NCI-H2227 (cell line): ENCODE data around the gene CNTNAP5.

Experiments
- DNase-seq: peaks from one replicate; lab custom pipeline; 2025; ENCODE audit not compliant: unreplicated experiment; lab: John Stamatoyannopoulos, UW

CNTNAP5 gene

GRCh38 chr2:124053796-124054195 lies 28.7 kb downstream of the CNTNAP5 start:
- no peak for DNase-seq

- DNase-seq: no peak
Measured at GRCh38 chr2:124063596-124063995, 38.5 kb downstream of the CNTNAP5 start.

GRCh38 chr2:124065636-124066035 lies 40.5 kb downstream of the CNTNAP5 start:
- no peak for DNase-seq

GRCh38 chr2:124066776-124067175 lies 41.7 kb downstream of the CNTNAP5 start:
- no peak for DNase-seq

- DNase-seq: no peak
Measured at GRCh38 chr2:124079045-124079444, 54.0 kb downstream of the CNTNAP5 start.

GRCh38 chr2:124080281-124081153 lies 55.4 kb downstream of the CNTNAP5 start:
- DNase-seq: no peak

GRCh38 chr2:124081154-124081716 lies 56.1 kb downstream of the CNTNAP5 start:
- no peak for DNase-seq

GRCh38 chr2:124088616-124089015 lies 63.5 kb downstream of the CNTNAP5 start:
- no peak for DNase-seq

DNA sequence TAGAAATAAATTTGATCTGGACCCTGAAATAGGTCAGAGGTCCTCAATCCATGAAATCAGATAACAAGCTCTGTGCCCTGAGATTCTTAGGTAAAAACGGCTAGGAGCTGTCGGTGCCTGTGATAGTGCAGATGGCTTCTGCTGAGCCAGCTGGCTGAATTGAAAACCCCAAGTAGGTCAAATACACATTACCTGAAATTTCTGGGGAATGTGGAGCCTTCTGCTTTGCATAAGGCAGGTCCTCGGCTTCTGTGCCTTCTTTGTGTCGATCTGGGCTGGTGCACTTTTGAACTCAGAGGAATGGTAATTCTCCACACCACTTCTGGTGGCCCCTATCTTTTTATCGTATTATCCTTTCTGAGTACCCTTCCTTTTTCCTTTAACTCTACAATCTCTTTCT lies 66.6 kb downstream of the CNTNAP5 start:
- DNase-seq: no peak

- no peak for DNase-seq
Measured at GRCh38 chr2:124092651-124093050, 67.6 kb downstream of the CNTNAP5 start.

DNA sequence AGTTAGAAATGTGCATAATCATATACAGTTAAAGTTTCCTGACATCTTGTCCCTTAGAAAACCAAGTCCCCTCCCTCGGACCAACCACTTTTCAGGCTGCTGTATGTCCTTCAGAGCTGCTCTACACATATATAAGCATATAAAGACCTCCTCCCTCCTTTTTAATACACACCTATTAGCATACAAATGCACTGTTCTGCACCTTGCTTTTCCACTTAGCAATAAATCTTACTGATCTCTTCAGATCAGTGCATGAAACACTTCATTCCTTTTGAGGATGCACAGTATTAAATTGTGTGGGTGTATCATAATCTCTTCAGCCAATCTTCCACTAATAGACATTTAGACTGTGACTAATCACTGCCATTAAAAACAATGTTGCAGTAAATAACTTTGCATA lies 79.8 kb downstream of the CNTNAP5 start:
- DNase-seq: no peak

DNA sequence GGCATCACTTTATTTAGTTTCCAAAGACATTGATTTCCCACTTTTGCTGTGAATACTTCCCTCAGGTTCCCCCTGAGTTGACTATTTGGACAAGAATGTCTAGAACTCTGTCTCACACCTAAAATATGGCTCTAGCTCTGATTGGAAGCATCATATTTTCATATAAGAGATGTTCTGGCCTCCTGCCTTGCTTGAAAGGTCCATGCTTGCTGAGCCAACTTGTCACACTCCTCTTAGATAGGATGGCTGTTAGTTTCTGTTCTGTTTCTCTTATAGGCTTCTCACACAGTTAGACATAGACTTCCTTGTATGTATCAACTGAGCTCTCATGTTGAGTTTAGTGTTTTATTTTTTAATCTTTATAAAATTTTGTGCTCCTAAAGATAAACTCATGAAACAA lies 87.1 kb downstream of the CNTNAP5 start:
- no peak for DNase-seq

- no peak for DNase-seq
Measured at GRCh38 chr2:124112966-124113365, 87.9 kb downstream of the CNTNAP5 start.

- no peak for DNase-seq
Measured at GRCh38 chr2:124120246-124120645, 95.2 kb downstream of the CNTNAP5 start.

DNA sequence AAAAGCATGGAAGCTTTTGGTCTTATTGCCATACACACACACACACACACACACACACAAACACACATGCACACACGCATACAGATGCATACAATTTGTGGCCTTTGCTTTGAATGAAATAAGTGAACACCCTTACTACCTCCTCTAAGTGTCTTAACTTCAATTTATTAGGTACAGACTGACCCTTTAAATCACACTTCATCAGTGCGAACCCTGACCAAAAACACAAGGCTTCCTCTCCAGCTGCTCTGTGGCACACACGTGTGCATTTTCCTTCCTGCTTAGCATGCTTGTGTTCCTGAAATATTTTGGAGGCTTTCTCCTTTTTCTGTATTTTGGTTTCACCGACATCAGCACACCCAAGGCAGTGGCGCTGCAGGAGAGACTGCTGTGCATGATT lies 96.0 kb downstream of the CNTNAP5 start:
- DNase-seq: no peak

DNA sequence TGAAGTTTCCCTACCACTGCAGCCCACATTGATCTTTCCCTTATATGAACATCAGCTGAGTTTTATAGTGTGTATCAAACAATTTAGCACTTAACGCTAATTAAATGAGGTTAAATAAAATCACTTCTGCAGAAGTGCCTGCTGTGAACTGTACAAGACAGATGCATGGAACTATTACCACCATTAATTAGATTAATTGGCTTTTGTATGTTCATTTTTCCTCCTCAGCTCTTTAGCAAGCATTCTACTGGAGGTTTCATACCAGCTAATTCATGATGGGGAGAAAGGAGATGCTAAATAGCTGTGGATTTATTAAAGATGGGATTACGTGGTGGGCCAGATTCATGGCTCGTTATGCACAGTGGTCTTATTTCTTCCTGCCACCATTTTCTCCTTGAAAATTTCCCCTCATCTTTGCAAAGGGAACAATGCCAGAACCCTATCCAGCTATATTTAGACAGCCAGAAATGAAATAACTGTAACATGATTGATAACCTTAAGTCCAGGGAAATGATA lies 96.7 kb downstream of the CNTNAP5 start:
- DNase-seq: no peak

GRCh38 chr2:124122340-124122739 lies 97.3 kb downstream of the CNTNAP5 start:
- no peak for DNase-seq

GRCh38 chr2:124131276-124131675 lies 106.2 kb downstream of the CNTNAP5 start:
- DNase-seq: no peak

DNA sequence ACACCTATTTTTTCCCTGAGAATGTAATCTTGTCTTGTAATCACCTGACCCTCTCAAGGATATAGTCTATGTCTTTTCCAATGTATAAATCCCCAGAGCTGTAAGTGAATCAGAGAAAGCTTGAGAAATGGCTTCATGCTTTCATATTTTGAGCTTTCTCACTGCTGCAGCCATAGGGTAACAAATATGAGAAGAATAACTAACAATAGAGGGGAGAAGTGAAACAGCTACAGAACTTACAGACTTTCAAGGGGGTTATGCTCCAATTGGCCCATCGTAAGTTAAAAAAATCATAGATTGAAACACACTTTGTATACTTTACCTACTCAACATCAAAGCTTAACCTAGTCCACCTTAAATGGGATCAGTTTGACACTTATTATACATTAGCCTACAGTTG lies 111.0 kb downstream of the CNTNAP5 start:
- no peak for DNase-seq

DNA sequence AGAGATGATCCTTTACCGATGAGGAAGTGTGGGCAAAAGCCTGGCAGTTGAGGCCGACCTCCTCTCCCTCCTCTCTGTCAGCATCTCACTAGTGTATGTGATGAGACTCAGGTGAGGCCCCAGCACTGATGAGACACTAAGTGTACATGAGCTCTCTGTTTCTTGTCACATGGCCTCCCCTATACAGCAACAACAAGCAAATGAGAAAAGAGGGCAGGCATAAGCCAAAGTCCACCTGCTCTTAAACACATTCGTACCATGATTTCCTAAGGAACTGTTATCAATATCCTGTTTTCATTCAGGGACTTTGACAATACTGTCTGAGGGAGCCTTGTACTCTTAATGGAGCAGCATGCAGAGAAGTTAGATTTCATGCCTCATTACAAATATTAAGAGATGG lies 113.0 kb downstream of the CNTNAP5 start:
- DNase-seq: no peak

DNA sequence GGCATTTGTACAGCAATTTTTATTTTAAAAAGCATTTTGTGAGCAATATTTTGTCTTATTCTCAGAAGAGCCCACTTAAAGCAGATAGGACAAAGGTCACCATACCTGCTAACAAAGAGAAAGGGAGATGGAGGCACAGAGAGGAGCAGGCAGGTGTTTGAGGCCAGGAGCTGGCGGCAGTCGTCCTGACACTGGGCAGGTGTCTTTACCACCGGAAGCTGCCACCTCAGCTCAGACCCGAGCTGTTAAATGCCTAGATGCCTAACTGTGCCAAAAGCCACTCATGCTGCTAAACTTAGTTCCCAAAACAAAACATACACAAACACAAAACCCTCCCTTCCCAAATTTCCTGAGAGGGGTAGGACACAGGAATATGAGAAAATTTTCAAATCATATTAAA lies 120.9 kb downstream of the CNTNAP5 start:
- no peak for DNase-seq

DNA sequence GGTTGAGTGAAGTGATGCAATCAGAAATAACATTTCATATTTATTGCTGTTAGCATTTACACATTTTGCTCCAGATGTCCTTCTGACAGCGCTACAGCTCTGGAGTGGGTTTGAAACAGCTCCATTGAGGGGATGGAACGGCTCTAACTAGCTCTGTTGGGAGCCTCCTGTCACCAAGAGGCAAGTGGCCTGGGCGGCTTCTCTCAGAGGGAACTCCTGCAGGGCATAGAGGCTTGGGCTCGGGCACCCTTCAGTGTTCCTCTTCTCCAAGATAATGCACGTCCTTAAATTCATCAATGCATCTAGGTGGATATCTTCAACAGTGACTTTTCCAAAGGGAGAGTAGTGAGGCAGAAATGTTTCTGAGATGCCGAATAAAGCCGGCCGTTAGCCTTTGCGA lies 122.5 kb downstream of the CNTNAP5 start:
- DNase-seq: no peak
